ENCODE results near the gene C11orf24. TPM values are rescaled to one million over a fixed set of nuclear protein-coding genes. Genes with fewer than 3 reads are reported as not detected.

C11orf24 gene
- total and polyA plus RNA-seq, 9 of the 15 experiments (the other 6 are each of a cell fraction or from before 2014, with no cell fraction given): 2.0 to 65.2 (median 32.5) TPM

GRCh38 chr11:68229601-68230000 lies 42.2 kb downstream of the C11orf24 start:
- no peak for ATAC-seq
- Histone ChIP-seq H3K79me2 (ENCODE audit: control insufficient read depth, insufficient read depth, low read length) (no peaks in the 10 kb centered on the region), H3K9me3 (replicated peaks; ENCODE audit: control insufficient read depth, insufficient read depth, low read depth, low read length) (peaks cover 4% of the 10 kb centered on the region; the same call in 1 of the 2 replicates), H3K27ac (ENCODE audit: extremely low read depth, low read depth, low read length) (no peak overlapping the region), H3K4me1 (replicated peaks in 1 of 2; ENCODE audit: control insufficient read depth in 2 of 2, insufficient read depth in 2 of 2, low read length in 2 of 2) (peaks cover 0 to 2% of the 10 kb centered on the region in 2 experiments; a peak in 1 of 5 replicates), H3K27me3 (ENCODE audit: control insufficient read depth in 2 of 2, insufficient read depth in 2 of 2, low read length in 2 of 2) (peaks cover 0 to 20% of the 10 kb centered on the region in 2 experiments; a peak in 3 of 5 replicates), H3K9ac (ENCODE audit: insufficient read depth in 1 of 2, low read depth in 2 of 2, low read length in 2 of 2) (no peak overlapping the region), H3K4me3 (no peak overlapping the region), H4K20me1 (replicated peaks; ENCODE audit: control insufficient read depth, insufficient read depth, low read length) (no peaks in the 10 kb centered on the region), H3K4me2 (ENCODE audit: insufficient read depth, low read length) (no peak overlapping the region), H2AFZ (ENCODE audit: low read depth, low read length) (no peak overlapping the region), H3K9me1 (ENCODE audit: control insufficient read depth, insufficient read depth, low read length) (no peaks in the 10 kb centered on the region), H3K36me3 (ENCODE audit: control insufficient read depth, insufficient read depth, low read length) (no peaks in the 10 kb centered on the region)
- 0 out of 4 replicates have a peak, but pooled peaks of 1 of the 2 experiments have one; percentile 31 for TF ChIP-seq TRIM24 (IDR thresholded peaks at IDR 0.05)
- TF ChIP-seq TRIM28 (IDR thresholded peaks at IDR 0.05): 0 out of 2 replicates have a peak, but pooled peaks have one; percentile 27
- TF ChIP-seq ZBTB17 (CRISPR knock-in tag; IDR thresholded peaks at IDR 0.05): no peak
- TF ChIP-seq CBX3 (IDR thresholded peaks at IDR 0.05; ENCODE audit: borderline replicate concordance in 1 of 2, low read length in 2 of 2): peak in 1 of 2 experiments; percentile 71; a peak in 1 of 3 replicates
- 0 out of 2 replicates have a peak, but pooled peaks have one; percentile 26 for TF ChIP-seq CBX5 (IDR thresholded peaks at IDR 0.05; ENCODE audit: borderline replicate concordance, low read depth)
- FAIRE-seq: no peak
- 0% methylated on average over 1 of the region's 1 CpG for WGBS (ENCODE audit: insufficient coverage, low coverage, missing lambda C conversion rate)
- CTCF ChIA-PET (ENCODE audit: low intra/inter-chr PET ratio): interaction anchor here (0.7 kb wide), 1 partner anchor 354 kb away, joined by 3 read pairs; no protein-coding TSS in a partner anchor
- in situ Hi-C loops (cut with MboI): no loop called here
- POLR2A ChIA-PET: no interaction called here
- DNase-seq (ENCODE audit: extremely low read depth in 1 of 4, low spot score in 3 of 4): no peak
- no TSS peak for BruUV-seq (replicated peaks)
- intact Hi-C loops (cut with micrococcal nuclease): no loop called here

- no peak for DNase-seq (ENCODE audit: extremely low read depth in 1 of 4, low spot score in 3 of 4)
- no peak overlapping the region for H3K9ac ChIP-seq (ENCODE audit: insufficient read depth in 1 of 2, low read depth in 2 of 2, low read length in 2 of 2)
- CTCF ChIA-PET (ENCODE audit: low intra/inter-chr PET ratio): no interaction called here
- peaks cover 0 to 4% of the 10 kb centered on the region in 2 experiments; a peak in 1 of 5 replicates for H3K4me1 ChIP-seq (replicated peaks in 1 of 2; ENCODE audit: control insufficient read depth in 2 of 2, insufficient read depth in 2 of 2, low read length in 2 of 2)
- no peak for FAIRE-seq
- H2AFZ ChIP-seq (ENCODE audit: low read depth, low read length): 0 out of 2 replicates have a peak overlapping the region, but pooled peaks have one; percentile 24
- no TSS peak for BruUV-seq (replicated peaks)
- in situ Hi-C loops (cut with MboI): no loop called here
- no peak for ATAC-seq
- H3K9me1 ChIP-seq (ENCODE audit: control insufficient read depth, insufficient read depth, low read length): no peaks in the 10 kb centered on the region
- no peaks in the 10 kb centered on the region for H3K36me3 ChIP-seq (ENCODE audit: control insufficient read depth, insufficient read depth, low read length)
- TF ChIP-seq ZNF589 (CRISPR knock-in tag; IDR thresholded peaks at IDR 0.05; ENCODE audit: low read depth) (no peak), ZNF274 (IDR thresholded peaks at IDR 0.05; ENCODE audit: borderline replicate concordance, low read depth, low read length) (no peak), BHLHE40 (IDR thresholded peaks at IDR 0.05; ENCODE audit: low read length) (no peak), FOXP1 (CRISPR knock-in tag; IDR thresholded peaks at IDR 0.05) (no peak)
- no peaks in the 10 kb centered on the region for H3K79me2 ChIP-seq (ENCODE audit: control insufficient read depth, insufficient read depth, low read length)
- H4K20me1 ChIP-seq (replicated peaks; ENCODE audit: control insufficient read depth, insufficient read depth, low read length): no peaks in the 10 kb centered on the region
- H3K9me3 ChIP-seq (replicated peaks; ENCODE audit: control insufficient read depth, insufficient read depth, low read depth, low read length): peaks cover 4% of the 10 kb centered on the region; the same call in 1 of the 2 replicates
- H3K27me3 ChIP-seq (ENCODE audit: control insufficient read depth in 2 of 2, insufficient read depth in 2 of 2, low read length in 2 of 2): peaks cover 5 to 34% of the 10 kb centered on the region in 2 experiments
- no peak overlapping the region for H3K4me3 ChIP-seq
- POLR2A ChIA-PET: interaction anchor here (0.9 kb wide), 1 partner anchor 11 kb away, joined by 4 read pairs; no protein-coding TSS in a partner anchor
- no peak overlapping the region for H3K27ac ChIP-seq (ENCODE audit: extremely low read depth, low read depth, low read length)
- intact Hi-C loops (cut with micrococcal nuclease): no loop called here
- WGBS (ENCODE audit: insufficient coverage, low coverage, missing lambda C conversion rate): 15% methylated on average over 9 of the region's 9 CpGs
- H3K4me2 ChIP-seq (ENCODE audit: insufficient read depth, low read length): no peak overlapping the region
These were observed 45.4 kb downstream of the C11orf24 start for GRCh38 chr11:68226421-68226820.
